Measurements from ENCODE around the gene TSC2.

TSC2 gene

GRCh38 chr16:2028146-2028545, 19.6 kb upstream of the TSC2 start:
- DNase-seq (ENCODE audit: insufficient read length, low spot score), result no peak
- no peak for TF ChIP-seq CTCF (IDR thresholded peaks at IDR 0.05; ENCODE audit: insufficient read depth, missing control alignments)
- FAIRE-seq, result no peak

GRCh38 chr16:2028620-2029220, 19.1 kb upstream of the TSC2 start:
- no peak for TF ChIP-seq CTCF (IDR thresholded peaks at IDR 0.05; ENCODE audit: insufficient read depth, missing control alignments)
- no peak for FAIRE-seq
- no peak for DNase-seq (ENCODE audit: insufficient read length, low spot score)

GRCh38 chr16:2029350-2029749, 18.4 kb upstream of the TSC2 start:
- TF ChIP-seq CTCF (IDR thresholded peaks at IDR 0.05; ENCODE audit: insufficient read depth, missing control alignments), result no peak
- FAIRE-seq, result no peak
- DNase-seq (ENCODE audit: insufficient read length, low spot score), result no peak

- no peak for FAIRE-seq
- no peak for TF ChIP-seq CTCF (IDR thresholded peaks at IDR 0.05; ENCODE audit: insufficient read depth, missing control alignments)
Measured at GRCh38 chr16:2030036-2030435, 17.7 kb upstream of the TSC2 start.

GRCh38 chr16:2031081-2031577, 16.7 kb upstream of the TSC2 start:
- no peak for DNase-seq (ENCODE audit: insufficient read length, low spot score)
- TF ChIP-seq CTCF (IDR thresholded peaks at IDR 0.05; ENCODE audit: insufficient read depth, missing control alignments), result no peak
- no peak for FAIRE-seq

More at GRCh38 chr16:2030036-2030435, 17.7 kb upstream of the TSC2 start:
- DNase-seq (ENCODE audit: insufficient read length, low spot score), result no peak

DNA sequence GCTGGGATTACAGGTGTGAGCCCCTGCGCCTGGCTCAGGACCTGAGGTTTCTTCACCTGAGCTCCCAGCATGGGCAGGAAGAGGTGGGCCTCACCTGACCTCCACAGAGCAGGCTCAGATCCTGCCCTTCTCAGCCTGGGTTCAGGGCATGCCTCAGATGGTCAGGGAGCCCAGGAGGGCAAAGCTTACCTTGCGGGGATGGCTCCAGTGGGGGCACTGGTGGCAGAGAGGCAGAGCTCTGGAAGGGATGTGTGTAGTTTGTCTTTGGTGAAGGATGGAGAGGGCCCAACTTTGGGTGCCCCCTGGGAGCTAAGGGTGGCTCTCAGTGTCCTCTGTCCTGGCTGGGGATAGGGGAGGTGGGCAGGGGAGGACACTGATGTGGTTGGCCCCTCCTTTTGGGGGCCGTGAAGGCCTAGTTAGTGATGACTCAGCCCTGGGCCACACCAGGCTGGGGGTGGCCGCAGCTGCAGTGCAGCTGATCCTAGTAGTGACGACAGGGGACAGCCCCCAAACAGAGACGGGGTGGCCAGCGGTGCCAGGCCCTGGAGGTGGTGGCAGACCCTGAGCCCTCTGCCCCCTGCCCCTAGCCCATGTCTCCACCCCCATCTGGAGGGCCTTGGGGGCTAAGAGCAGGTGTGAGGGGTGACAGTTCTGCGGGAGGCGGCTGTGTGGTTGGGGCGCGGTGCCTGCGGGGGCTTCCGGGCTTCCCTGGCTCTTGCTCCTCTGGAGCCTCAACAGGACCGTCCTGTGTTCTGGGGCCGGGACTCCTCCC, 15.3 kb upstream of the TSC2 start:
- TF ChIP-seq CTCF (IDR thresholded peaks at IDR 0.05; ENCODE audit: insufficient read depth, missing control alignments), result no peak
- FAIRE-seq (no peak), DNase-seq (ENCODE audit: insufficient read length, low spot score) (no peak)

Data from D721Med (cell line).